Liver (tissue), 9 donors: ENCODE measurements around the gene RFLNA. TPM values are rescaled to one million over a fixed set of nuclear protein-coding genes. Genes with fewer than 3 reads are reported as not detected.

Source experiments
- DNase-seq: peaks from one replicate; pipeline ENCODE4 v3.0.0-alpha.2; 2017; ENCODE audit warnings: low spot score
- H3K27ac ChIP-seq, 2 donors: one replicate each; pipeline ENCODE4 v1.7.0; 2013; ENCODE audit warnings: inconsistent platforms in 2 of 2, low read length in 2 of 2, control low read depth in 1 of 2, low read depth in 1 of 2, mild to moderate bottlenecking in 1 of 2
- H3K27me3 ChIP-seq, 4 donors: one replicate each; pipeline versions ENCODE4 v1.6.1 to v1.7.0; 2013; ENCODE audit warnings: low read length in 3 of 4, inconsistent platforms in 1 of 4, mild to moderate bottlenecking in 1 of 4, moderate library complexity in 1 of 4; ENCODE audit not compliant: control insufficient read depth in 4 of 4, insufficient read depth in 4 of 4
- H3K36me3 ChIP-seq, 4 donors: one replicate each; pipeline versions ENCODE4 v1.6.1 to v1.7.0; 2013; ENCODE audit warnings: low read length in 3 of 4, mild to moderate bottlenecking in 3 of 4, low read depth in 1 of 4, moderate library complexity in 1 of 4; ENCODE audit not compliant: control insufficient read depth in 4 of 4, insufficient read depth in 3 of 4
- H3K4me1 ChIP-seq, 4 donors: one replicate each; pipeline versions ENCODE4 v1.6.1 to v1.7.0; 2013; ENCODE audit warnings: low read length in 3 of 4, mild to moderate bottlenecking in 3 of 4, moderate library complexity in 1 of 4; ENCODE audit not compliant: control insufficient read depth in 4 of 4, insufficient read depth in 4 of 4
- H3K4me3 ChIP-seq, 3 donors: one replicate each; pipeline versions ENCODE4 v1.6.1 to v1.7.0; 2013; ENCODE audit warnings: low read length in 3 of 3, control low read depth in 1 of 3, low read depth in 1 of 3, mild to moderate bottlenecking in 1 of 3
- H3K9ac ChIP-seq, 2 donors: one replicate each; pipeline ENCODE4 v1.7.0; 2013; ENCODE audit warnings: low read length in 2 of 2, mild to moderate bottlenecking in 2 of 2, moderate library complexity in 2 of 2, control low read depth in 1 of 2, low read depth in 1 of 2
- H3K9me3 ChIP-seq, 4 donors: one replicate each; pipeline versions ENCODE4 v1.6.1 to v1.7.0; 2013; ENCODE audit warnings: low read length in 3 of 4; ENCODE audit not compliant: control insufficient read depth in 4 of 4
- ATF3 ChIP-seq: IDR thresholded peaks from 2 replicates; pipeline ENCODE4 v1.6.1; 2016; ENCODE audit warnings: antibody characterized with exemption
- CTCF ChIP-seq: fragments of 150-350 bp; IDR thresholded peaks from 2 replicates; pipeline ENCODE4 v1.5.1; 2017; ENCODE audit warnings: improper control_type of control experiment, low read depth, low read length; ENCODE audit not compliant: missing input control
- EGR1 ChIP-seq, 2 donors: IDR thresholded peaks; 2 replicates each; pipeline ENCODE4 v1.6.1; 2016 to 2018; ENCODE audit warnings: antibody characterized with exemption in 2 of 2, low read depth in 2 of 2
- FOXA1 ChIP-seq: IDR thresholded peaks from 2 replicates; pipeline ENCODE4 v1.6.1; 2016; ENCODE audit warnings: antibody characterized with exemption
- GABPA ChIP-seq, 2 donors: IDR thresholded peaks in 1 of 2; conservative IDR thresholded peaks in 1 of 2; 2 replicates each; pipeline ENCODE4 v1.6.1; 2016; ENCODE audit warnings: antibody characterized with exemption in 2 of 2, mild to moderate bottlenecking in 1 of 2, moderate library complexity in 1 of 2
- HNF4A ChIP-seq, 2 donors: conservative IDR thresholded peaks; 2 replicates each; pipeline ENCODE4 v1.6.1; 2016; ENCODE audit warnings: antibody characterized with exemption in 2 of 2, mild to moderate bottlenecking in 2 of 2
- HNF4G ChIP-seq: IDR thresholded peaks from 2 replicates; pipeline ENCODE4 v1.6.1; 2016; ENCODE audit warnings: antibody characterized with exemption
- JUND ChIP-seq, 2 donors: IDR thresholded peaks; 2 replicates each; pipeline ENCODE4 v1.6.1; 2016; ENCODE audit warnings: antibody characterized with exemption in 2 of 2
- MAX ChIP-seq: IDR thresholded peaks from 2 replicates; pipeline ENCODE4 v1.6.1; 2016; ENCODE audit warnings: antibody characterized with exemption
- NR2F2 ChIP-seq: IDR thresholded peaks from 2 replicates; pipeline ENCODE4 v1.6.1; 2016; ENCODE audit warnings: antibody characterized with exemption
- RAD21 ChIP-seq, 2 donors: IDR thresholded peaks; 2 replicates each; pipeline ENCODE4 v1.6.1; 2016; ENCODE audit warnings: antibody characterized with exemption in 2 of 2, mild to moderate bottlenecking in 2 of 2
- REST ChIP-seq: IDR thresholded peaks from 2 replicates; pipeline ENCODE4 v1.6.1; 2016; ENCODE audit warnings: antibody characterized with exemption, mild to moderate bottlenecking
- RXRA ChIP-seq, 2 donors: IDR thresholded peaks; 2 replicates each; pipeline ENCODE4 v1.6.1; 2017 to 2018; ENCODE audit warnings: antibody characterized with exemption in 2 of 2, mild to moderate bottlenecking in 1 of 2
- SP1 ChIP-seq: IDR thresholded peaks from 2 replicates; pipeline ENCODE4 v1.6.1; 2018; ENCODE audit warnings: antibody characterized with exemption, mild to moderate bottlenecking
- TAF1 ChIP-seq: conservative IDR thresholded peaks from 2 replicates; pipeline ENCODE4 v1.6.1; 2016; ENCODE audit warnings: antibody characterized with exemption, mild to moderate bottlenecking
- ZBTB33 ChIP-seq: IDR thresholded peaks from 2 replicates; pipeline ENCODE4 v1.6.1; 2016; ENCODE audit warnings: antibody characterized with exemption
- WGBS: extraction: QIAGEN DNeasy Blood & Tissue Kit; methylation state at CpG from one replicate; pipeline ENCODE4 v1.1.7; 2013; 5-methylcytosine and 5-hydroxymethylcytosine counted together
- polyA plus RNA-seq, 2 donors: library from polyadenylated mRNA; stranded (reverse) in 1 of 2; unstranded in 1 of 2; fragments of 200-250 nt in 1 of 2; fragments of >200 nt in 1 of 2; fragmentation: Nextera tagmentation in 1 of 2; extraction: Ambion mirVana in 1 of 2; gene quantifications; one replicate each; pipeline versions ENCODE4 v1.2.1 to v1.2.3, GENCODE V29; 2013 to 2015
- total RNA-seq, 2 donors: library from RNA; depleted of rRNA; stranded (reverse); fragments of >200 nt; gene quantifications; one replicate each; pipeline ENCODE4 v1.2.3, GENCODE V29; 2014
- donor health status: healthy.
- donor health status: healthy.
- donor health status: healthy.
- donor health status: healthy.
- donor health status: healthy.

The RFLNA gene
- total and polyA plus RNA-seq, 4 donors = 0.05 TPM; not detected in 2

- no peaks in the 10 kb centered on the region for H3K4me1 ChIP-seq
- H3K9ac ChIP-seq = no peak overlapping the region
- WGBS = 93% methylated on average over 12 of the region's 12 CpGs
- H3K4me3 ChIP-seq = no peak overlapping the region
- H3K27ac ChIP-seq = no peak overlapping the region
- H3K9me3 ChIP-seq = no peaks in the 10 kb centered on the region
- peaks cover 0 to 4% (median 0%) of the 10 kb centered on the region in 4 donors for H3K27me3 ChIP-seq
- no peak for DNase-seq
- TF ChIP-seq EGR1 (IDR thresholded peaks at IDR 0.05; ENCODE audit: low read depth in 2 of 2) = no peak
- no peak for TF ChIP-seq RXRA (IDR thresholded peaks at IDR 0.05)
- no peak for TF ChIP-seq HNF4A (conservative IDR thresholded peaks at IDR 0.05)
- no peak for TF ChIP-seq MAX
- TF ChIP-seq JUND (IDR thresholded peaks at IDR 0.05) = no peak
- no peak for TF ChIP-seq CTCF
- TF ChIP-seq FOXA1 = no peak
- TF ChIP-seq ZBTB33 = no peak
- TF ChIP-seq HNF4G = no peak
- no peak for TF ChIP-seq RAD21 (IDR thresholded peaks at IDR 0.05)
- TF ChIP-seq ATF3 = no peak
- no peak for TF ChIP-seq REST
- TF ChIP-seq GABPA (IDR thresholded peaks at IDR 0.05 in 1 of 2, conservative IDR thresholded peaks at IDR 0.05 in 1 of 2) = no peak
- H3K36me3 ChIP-seq = no peaks in the 10 kb centered on the region
These were observed 33.0 kb upstream of the RFLNA start for GRCh38 chr12:124261885-124262284.

- WGBS = 95% methylated on average over 10 of the region's 10 CpGs
- TF ChIP-seq SP1 (no peak), TAF1 (no peak), EGR1 (IDR thresholded peaks at IDR 0.05; ENCODE audit: low read depth in 2 of 2) (no peak), NR2F2 (no peak), ZBTB33 (no peak), HNF4G (no peak), HNF4A (conservative IDR thresholded peaks at IDR 0.05) (no peak), REST (no peak), FOXA1 (no peak), MAX (no peak), RAD21 (IDR thresholded peaks at IDR 0.05) (no peak), GABPA (IDR thresholded peaks at IDR 0.05 in 1 of 2, conservative IDR thresholded peaks at IDR 0.05 in 1 of 2) (no peak), RXRA (IDR thresholded peaks at IDR 0.05) (no peak)
These were observed 30.7 kb upstream of the RFLNA start for GRCh38 chr12:124264089-124264795.

More at GRCh38 chr12:124264089-124264795, 30.7 kb upstream of the RFLNA start:
- Histone ChIP-seq H3K9me3 (no peaks in the 10 kb centered on the region), H3K4me3 (no peak overlapping the region), H3K4me1 (no peaks in the 10 kb centered on the region), H3K27ac (no peak overlapping the region), H3K27me3 (no peaks in the 10 kb centered on the region), H3K36me3 (no peaks in the 10 kb centered on the region), H3K9ac (no peak overlapping the region)
- DNase-seq = no peak
